SH-SY5Y (cell line): ENCODE data around the gene SLK.

Experiments used
- GATA2 ChIP-seq: IDR thresholded peaks from 2 replicates; pipeline ENCODE4 v1.6.1; 2011; ENCODE audit warnings: mild to moderate bottlenecking, low read depth, low read length
- GATA3 ChIP-seq: IDR thresholded peaks from 2 replicates; pipeline ENCODE4 v1.6.1; 2011; ENCODE audit warnings: low read depth, mild to moderate bottlenecking, low read length, moderate library complexity

GRCh38 chr10:104036069-104036384 lies 69.1 kb downstream of the SLK start:
- TF ChIP-seq GATA2 (no peak), GATA3 (no peak)
